Retinal pigment epithelial cell (primary cell): ENCODE measurements around the gene SMARCB1.

Source experiments
- DNase-seq: peaks from one replicate; pipeline ENCODE4 v3.0.0-alpha.2; 2010; ENCODE audit warnings: low read depth
- H3K4me3 ChIP-seq: 2 replicates; pipeline ENCODE4 v1.5.1; 2011; ENCODE audit warnings: mild to moderate bottlenecking, low read length, control low read depth, moderate library complexity
- CTCF ChIP-seq: conservative IDR thresholded peaks from 2 replicates; pipeline ENCODE4 v1.5.1; 2011; ENCODE audit warnings: low read depth, low read length, control low read depth, inconsistent platforms

The SMARCB1 gene

GRCh38 chr22:23834793-23835483 is 48.2 kb downstream of the SMARCB1 start:
- no peak for TF ChIP-seq CTCF
- no peak for DNase-seq
- no peak overlapping the region for H3K4me3 ChIP-seq

- TF ChIP-seq CTCF, result no peak
- no peak overlapping the region for H3K4me3 ChIP-seq
- no peak for DNase-seq
Measured at GRCh38 chr22:23835484-23836144, 48.8 kb downstream of the SMARCB1 start.

GRCh38 chr22:23836281-23836680 is 49.5 kb downstream of the SMARCB1 start:
- DNase-seq, result no peak
- H3K4me3 ChIP-seq, result no peak overlapping the region
- TF ChIP-seq CTCF, result no peak

DNA sequence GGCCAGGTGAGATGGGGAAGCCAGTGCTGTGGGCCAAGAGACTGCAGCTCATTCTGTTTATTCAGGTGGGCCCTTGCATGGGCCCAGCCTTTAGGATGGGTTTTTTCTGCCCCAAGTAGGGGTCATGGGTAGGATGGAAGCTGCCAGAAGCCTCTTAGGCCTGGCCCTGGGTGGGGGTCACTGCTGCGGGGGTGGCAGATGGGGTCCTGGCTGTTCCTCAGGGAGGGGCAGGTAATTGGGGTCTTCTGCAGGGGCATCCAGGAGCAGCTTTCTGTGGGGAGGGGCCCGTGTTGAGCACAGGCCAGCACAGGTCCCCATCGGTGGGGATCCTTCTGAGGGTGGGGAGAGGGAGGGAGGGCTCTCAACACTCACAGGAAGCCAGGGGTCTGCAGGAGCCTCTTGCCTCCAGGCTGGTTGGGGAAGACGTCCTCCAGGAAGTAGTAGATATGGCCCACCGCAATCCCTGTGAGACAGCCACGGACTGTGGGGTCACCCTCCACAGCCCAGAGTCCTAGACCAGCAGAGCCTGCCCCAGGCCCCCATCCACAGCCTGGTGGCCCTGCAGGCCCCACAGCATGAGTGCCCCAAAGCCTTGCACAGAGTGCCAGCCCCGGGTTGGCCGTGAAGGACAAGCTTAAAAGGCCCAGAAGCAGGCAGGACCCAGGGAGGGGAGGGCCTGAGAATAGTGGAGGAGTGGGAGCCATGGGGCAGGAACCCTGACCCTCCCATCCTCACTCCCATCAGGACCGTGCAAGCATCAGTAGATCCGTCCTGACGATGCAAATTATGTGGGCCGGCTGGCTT is 50.1 kb downstream of the SMARCB1 start:
- TF ChIP-seq CTCF, result no peak
- DNase-seq, result no peak
- H3K4me3 ChIP-seq, result no peak overlapping the region

DNA sequence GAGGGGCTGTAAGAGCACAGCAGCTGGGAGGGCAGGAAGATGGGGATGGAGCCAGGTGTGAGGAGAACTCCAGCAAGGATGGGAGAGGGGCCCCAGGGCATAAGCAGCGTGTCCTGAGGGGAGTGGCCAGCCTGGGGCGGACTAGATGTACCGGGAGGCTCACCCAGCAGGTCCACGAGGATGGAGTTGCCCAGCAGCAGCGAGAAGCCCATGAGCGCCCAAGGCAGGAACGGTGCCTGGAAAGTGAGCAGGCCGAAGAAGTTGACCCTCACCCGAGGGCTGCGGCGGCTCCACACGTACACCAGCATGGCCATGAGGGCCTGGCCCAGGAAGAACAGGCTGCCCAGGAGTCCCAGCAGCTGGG is 50.7 kb downstream of the SMARCB1 start:
- TF ChIP-seq CTCF, result no peak
- no peak overlapping the region for H3K4me3 ChIP-seq
- no peak for DNase-seq

DNA sequence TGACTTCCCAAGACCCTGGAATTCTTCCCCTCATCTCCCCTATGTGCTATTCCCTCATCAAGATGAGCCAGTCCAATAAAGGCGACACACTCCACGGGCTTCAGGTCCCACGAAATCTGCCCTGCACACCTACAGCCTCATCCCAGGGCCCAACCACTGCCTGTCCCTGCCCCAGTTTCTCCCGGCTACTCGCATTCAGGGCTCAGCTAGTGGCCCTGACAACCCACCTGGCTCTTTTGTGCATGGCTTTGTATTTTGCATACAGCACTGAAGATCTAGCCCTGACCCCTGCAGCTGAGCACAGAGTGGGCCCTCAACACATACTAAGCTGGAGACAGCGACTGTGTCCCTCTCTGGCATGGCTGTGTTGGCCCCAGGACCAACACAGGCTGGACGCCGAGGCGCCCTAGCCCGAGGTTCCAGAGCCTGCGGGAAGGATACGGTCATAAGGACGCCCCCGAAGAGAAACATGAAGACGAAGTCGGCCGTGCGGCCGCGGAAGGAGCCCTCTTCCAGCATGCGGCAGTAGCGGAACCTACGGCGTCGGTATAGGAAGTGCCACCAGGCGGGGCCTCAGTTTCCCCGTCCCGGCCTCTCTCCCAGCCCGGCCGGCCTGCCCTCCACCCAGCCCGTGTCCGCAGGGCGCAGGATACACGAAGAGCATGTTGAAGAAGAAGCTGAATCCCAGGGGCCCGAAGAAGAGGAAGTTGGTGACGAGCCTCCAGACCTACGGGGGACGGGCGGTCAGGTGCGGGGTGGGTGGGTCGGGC is 51.3 kb downstream of the SMARCB1 start:
- TF ChIP-seq CTCF, result no peak

More for the DNA sequence above, 51.3 kb downstream of the SMARCB1 start:
- DNase-seq, result no peak
- H3K4me3 ChIP-seq, result peak overlapping the region; percentile 48
